ENCODE data around the gene SORCS1.

DNA sequence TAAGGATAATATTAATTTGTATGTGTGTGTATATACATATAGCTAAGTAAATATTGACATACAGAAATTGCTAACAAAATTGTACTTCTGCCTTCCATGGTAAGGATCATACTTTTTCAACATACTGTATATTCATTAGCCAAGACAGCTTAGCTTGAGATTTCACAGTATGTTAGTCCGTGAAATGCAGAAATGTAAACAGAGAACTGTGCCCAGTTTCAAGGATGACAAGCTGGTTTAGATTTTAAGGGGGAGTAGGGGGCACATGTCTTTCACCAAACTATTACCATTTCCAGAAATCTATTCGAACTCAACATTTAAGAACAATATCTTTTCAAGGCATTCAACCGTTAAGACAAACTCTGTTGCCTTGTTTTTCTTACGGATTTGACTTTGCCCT is 182.2 kb downstream of the SORCS1 start:
- TF ChIP-seq SUZ12 (IDR thresholded peaks at IDR 0.05) (no peak), ZNF384 (IDR thresholded peaks at IDR 0.05) (no peak), TARDBP (IDR thresholded peaks at IDR 0.05) (no peak), BHLHE40 (IDR thresholded peaks at IDR 0.05; ENCODE audit: borderline replicate concordance) (no peak), FOXM1 (IDR thresholded peaks at IDR 0.05; ENCODE audit: borderline replicate concordance) (no peak), SP1 (IDR thresholded peaks at IDR 0.05) (no peak), FOXA1 (IDR thresholded peaks at IDR 0.05) (no peak)

Measured in HEK293T (cell line).